SK-N-SH (cell line): ENCODE data around the gene DIRAS1. TPM values are rescaled to one million over a fixed set of nuclear protein-coding genes. Genes with fewer than 3 reads are reported as not detected.

ENCODE experiments used
- CTCF ChIA-PET: fragments of 300-600, 350-600 bp; formaldehyde crosslinking; extraction: SDS; loops from one replicate; lab custom pipeline; 2021; lab: Yijun Ruan, JAX
- POLR2A ChIA-PET: fragments of 350-600 bp; sonication (Branson Sonifier 250); formaldehyde crosslinking; extraction: SDS; loops from one replicate; lab custom pipeline; 2020; ENCODE audit warnings: antibody characterized with exemption, inconsistent platforms; lab: Yijun Ruan, JAX
- DNase-seq: peaks from one replicate; pipeline ENCODE4 v3.0.0; 2012
- H2AFZ ChIP-seq: fragments of 200-600 bp; sonication (generic); 2 replicates; pipeline ENCODE4 v1.8.1; 2016; ENCODE audit warnings: antibody characterized with exemption, mild to moderate bottlenecking, low read depth
- H3F3A ChIP-seq: fragments of 200-600 bp; sonication (generic); replicated peaks from 2 replicates; pipeline ENCODE3; 2016; ENCODE audit warnings: antibody characterized with exemption, mild to moderate bottlenecking; ENCODE audit not compliant: insufficient read depth
- H3K27ac ChIP-seq, 2 experiments: fragments of 200-500 bp in 1 of 2; fragments of 200-600 bp in 1 of 2; sonication (Bioruptor generic) in 1 of 2; sonication (generic), shearing (Covaris generic) in 1 of 2; 2 replicates each; pipeline versions ENCODE4 v1.5.1 to v1.6.1; 2014 to 2016; ENCODE audit warnings: low read depth in 2 of 2, inconsistent platforms in 1 of 2, low read length in 1 of 2, mild to moderate bottlenecking in 1 of 2, mixed read lengths in 1 of 2
- H3K27me3 ChIP-seq: fragments of 200-600 bp; sonication (generic), shearing (Covaris generic); 2 replicates; pipeline ENCODE4 v1.6.1; 2016; ENCODE audit warnings: mixed run types; ENCODE audit not compliant: insufficient read depth
- H3K36me3 ChIP-seq, 2 experiments: fragments of 200-500 bp in 1 of 2; fragments of 200-600 bp in 1 of 2; sonication (Bioruptor generic) in 1 of 2; sonication (generic) in 1 of 2; replicated peaks in 1 of 2; 2 replicates each; pipeline versions ENCODE3 to v1.5.1; 2014 to 2016; ENCODE audit warnings: low read length in 1 of 2, mild to moderate bottlenecking in 1 of 2; ENCODE audit not compliant: insufficient read depth in 2 of 2, control insufficient read depth in 1 of 2
- H3K4me1 ChIP-seq, 2 experiments: fragments of 200-500 bp in 1 of 2; fragments of 200-600 bp in 1 of 2; sonication (Bioruptor generic) in 1 of 2; sonication (generic), shearing (Covaris generic) in 1 of 2; 2 replicates each; pipeline versions ENCODE4 v1.5.1 to v1.6.1; 2014 to 2016; ENCODE audit warnings: low read depth in 1 of 2, low read length in 1 of 2, mixed run types in 1 of 2; ENCODE audit not compliant: insufficient read depth in 2 of 2, control insufficient read depth in 1 of 2
- H3K4me2 ChIP-seq: fragments of 200-600 bp; sonication (generic), shearing (Covaris generic); 2 replicates; pipeline ENCODE4 v1.6.1; 2017; ENCODE audit warnings: mixed run types
- H3K4me3 ChIP-seq, 2 experiments: fragments of 200-500 bp in 1 of 2; fragments of 200-600 bp in 1 of 2; sonication (Bioruptor generic) in 1 of 2; sonication (generic), shearing (Covaris generic) in 1 of 2; 2 replicates each; pipeline versions ENCODE4 v1.5.1 to v1.8.1; 2014 to 2016; ENCODE audit warnings: low read depth in 2 of 2, inconsistent platforms in 1 of 2, low read length in 1 of 2, mild to moderate bottlenecking in 1 of 2, mixed read lengths in 1 of 2, moderate library complexity in 1 of 2
- H3K79me2 ChIP-seq: fragments of 200-600 bp; sonication (generic); 2 replicates; pipeline ENCODE4 v1.8.1; 2017; ENCODE audit warnings: mild to moderate bottlenecking; ENCODE audit not compliant: insufficient read depth
- H3K9ac ChIP-seq: fragments of 200-600 bp; sonication (generic); 2 replicates; pipeline ENCODE4 v1.6.1; 2017; ENCODE audit warnings: mixed run types
- H3K9me2 ChIP-seq: fragments of 200-600 bp; sonication (generic); 2 replicates; pipeline ENCODE4 v1.6.1; 2017; ENCODE audit warnings: mixed run types
- H3K9me3 ChIP-seq: fragments of 200-600 bp; sonication (generic); 2 replicates; pipeline ENCODE4 v1.6.1; 2017; ENCODE audit warnings: mixed run types, mild to moderate bottlenecking, moderate library complexity
- H4K20me1 ChIP-seq: fragments of 200-600 bp; sonication (generic); 2 replicates; pipeline ENCODE4 v1.6.1; 2017; ENCODE audit warnings: mild to moderate bottlenecking, mixed run types; ENCODE audit not compliant: insufficient read depth
- CTCF ChIP-seq: fragments of 200-600 bp; sonication (generic); IDR thresholded peaks from 2 replicates; pipeline ENCODE4 v1.6.1; 2017; ENCODE audit warnings: antibody characterized with exemption, mild to moderate bottlenecking, moderate library complexity
- ELF1 ChIP-seq: IDR thresholded peaks from 2 replicates; pipeline ENCODE4 v1.4.0; 2012
- FOSL2 ChIP-seq: IDR thresholded peaks from 2 replicates; pipeline ENCODE4 v1.4.0; 2012; ENCODE audit warnings: low read depth, mild to moderate bottlenecking, moderate library complexity, borderline replicate concordance
- GABPA ChIP-seq: IDR thresholded peaks from 2 replicates; pipeline ENCODE4 v1.4.0; 2012; ENCODE audit warnings: low read depth, mild to moderate bottlenecking
- GATA2 ChIP-seq: sonication (generic); formaldehyde crosslinking; IDR thresholded peaks from 2 replicates; pipeline ENCODE4 v1.5.0; 2020; ENCODE audit warnings: mild to moderate bottlenecking, missing genetic modification reagents
- MAX ChIP-seq: IDR thresholded peaks from 2 replicates; pipeline ENCODE4 v1.4.0; 2012; ENCODE audit warnings: low read depth
- MEF2A ChIP-seq: IDR thresholded peaks from 2 replicates; pipeline ENCODE4 v1.4.0; 2012; ENCODE audit warnings: low read depth, borderline replicate concordance
- MXI1 ChIP-seq: IDR thresholded peaks from 2 replicates; pipeline ENCODE4 v1.6.1; 2012; ENCODE audit warnings: mild to moderate bottlenecking, low read depth, low read length, improper control_type of control experiment
- NFIC ChIP-seq: IDR thresholded peaks from 2 replicates; pipeline ENCODE4 v1.4.0; 2012; ENCODE audit warnings: borderline replicate concordance
- NRF1 ChIP-seq: IDR thresholded peaks from 2 replicates; pipeline ENCODE4 v1.6.1; 2012; ENCODE audit warnings: low read depth, mild to moderate bottlenecking, low read length
- PBX3 ChIP-seq: IDR thresholded peaks from 2 replicates; pipeline ENCODE4; 2012
- RAD21 ChIP-seq: IDR thresholded peaks from 2 replicates; pipeline ENCODE4 v1.6.1; 2012; ENCODE audit warnings: mild to moderate bottlenecking, low read length
- REST ChIP-seq: IDR thresholded peaks from 2 replicates; pipeline ENCODE4 v1.6.1; 2012; ENCODE audit warnings: mild to moderate bottlenecking, low read depth, low read length, moderate library complexity
- TAF1 ChIP-seq: IDR thresholded peaks from 2 replicates; pipeline ENCODE4 v1.6.1; 2012; ENCODE audit warnings: low read depth, mild to moderate bottlenecking, low read length, moderate library complexity, borderline replicate concordance
- TCF12 ChIP-seq: IDR thresholded peaks from 2 replicates; pipeline ENCODE4 v1.4.0; 2012
- YY1 ChIP-seq: IDR thresholded peaks from 2 replicates; pipeline ENCODE4 v1.4.0; 2012; ENCODE audit warnings: low read depth, mild to moderate bottlenecking
- WGBS: methylation state at CpG from one replicate; pipeline ENCODE4 v1.1.6; 2017; ENCODE audit warnings: low lambda C conversion rate; 5-methylcytosine and 5-hydroxymethylcytosine counted together
- polyA plus RNA-seq, 3 experiments: library from polyadenylated mRNA; depleted of rRNA; stranded (reverse); fragments of >200 nt; gene quantifications; 2 replicates each; pipeline ENCODE4 v1.2.3, GENCODE V29; 2012
- TF ChIP-seq, protein P1 (sequence below): fragments of 150-350 bp; IDR thresholded peaks from 2 replicates; pipeline ENCODE4 v1.6.1; 2017; ENCODE audit warnings: antibody characterized with exemption, low read length, low read depth, borderline replicate concordance
- TF ChIP-seq, protein P2 (sequence below): IDR thresholded peaks from 2 replicates; pipeline ENCODE4 v1.4.0; 2012; ENCODE audit warnings: low read depth, borderline replicate concordance

Gene DIRAS1
- polyA plus RNA-seq, 1 of the 3 experiments (the other 2 are of a cell fraction): 9.0 TPM

GRCh38 chr19:2706251-2706650 lies 14.9 kb downstream of the DIRAS1 start:
- no peaks in the 10 kb centered on the region for H3K36me3 ChIP-seq
- POLR2A ChIA-PET: no interaction called here
- peaks cover 0 to 5% of the 10 kb centered on the region in 2 experiments; a peak in 1 of 4 replicates for H3K4me1 ChIP-seq
- no peak overlapping the region for H2AFZ ChIP-seq
- no peak for DNase-seq
- CTCF ChIA-PET: interaction anchor here (0.9 to 1.2 kb wide), 3 partner anchors 43 to 69 kb away, joined by 3 read pairs; no protein-coding TSS in a partner anchor
- H3F3A ChIP-seq: no peaks in the 10 kb centered on the region
- H3K4me3 ChIP-seq: no peak overlapping the region
- WGBS: 71% methylated on average over 5 of the region's 5 CpGs
- no peaks in the 10 kb centered on the region for H3K9me3 ChIP-seq
- no peak overlapping the region for H3K4me2 ChIP-seq
- H3K79me2 ChIP-seq: no peaks in the 10 kb centered on the region
- no peaks in the 10 kb centered on the region; the same call in 1 of the 2 replicates for H3K27me3 ChIP-seq
- TF ChIP-seq, protein P1, sequence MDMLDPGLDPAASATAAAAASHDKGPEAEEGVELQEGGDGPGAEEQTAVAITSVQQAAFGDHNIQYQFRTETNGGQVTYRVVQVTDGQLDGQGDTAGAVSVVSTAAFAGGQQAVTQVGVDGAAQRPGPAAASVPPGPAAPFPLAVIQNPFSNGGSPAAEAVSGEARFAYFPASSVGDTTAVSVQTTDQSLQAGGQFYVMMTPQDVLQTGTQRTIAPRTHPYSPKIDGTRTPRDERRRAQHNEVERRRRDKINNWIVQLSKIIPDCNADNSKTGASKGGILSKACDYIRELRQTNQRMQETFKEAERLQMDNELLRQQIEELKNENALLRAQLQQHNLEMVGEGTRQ: no peak
- TF ChIP-seq CTCF: no peak
- TF ChIP-seq ELF1: no peak
- no peak for TF ChIP-seq RAD21
- H4K20me1 ChIP-seq: no peaks in the 10 kb centered on the region
- H3K9me2 ChIP-seq: no peaks in the 10 kb centered on the region
- no peak overlapping the region for H3K27ac ChIP-seq
- no peak overlapping the region for H3K9ac ChIP-seq

DNA sequence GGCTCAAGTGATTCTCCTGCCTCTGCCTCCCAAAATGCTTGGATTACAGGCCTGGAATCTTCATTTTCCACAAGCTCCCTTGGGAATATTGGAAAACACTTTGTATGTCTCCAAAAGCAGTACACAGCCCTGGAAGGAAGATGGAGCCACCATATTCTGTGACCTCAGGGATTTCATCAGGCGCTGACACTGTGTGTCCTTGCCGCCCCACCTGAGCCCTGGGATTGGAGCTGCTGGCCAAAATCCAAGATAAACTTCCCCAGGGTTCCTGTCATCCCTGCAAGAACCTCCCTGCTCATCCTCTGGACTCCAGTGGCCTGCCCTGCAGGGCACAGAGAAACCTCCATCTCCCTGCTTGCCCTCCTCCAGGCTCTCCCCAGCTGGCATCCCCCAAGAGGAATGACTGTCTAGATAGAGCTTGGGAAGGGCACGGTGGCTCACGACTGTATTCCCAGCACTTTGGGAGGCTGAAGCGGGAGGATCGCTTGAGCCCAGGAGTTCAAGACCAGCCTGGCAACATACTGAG lies 17.4 kb downstream of the DIRAS1 start:
- Histone ChIP-seq H3K27me3 (no peaks in the 10 kb centered on the region; the same call in 1 of the 2 replicates), H3K9ac (no peak overlapping the region), H3K36me3 (no peaks in the 10 kb centered on the region), H3F3A (no peaks in the 10 kb centered on the region), H3K9me2 (no peaks in the 10 kb centered on the region), H3K4me2 (no peak overlapping the region), H4K20me1 (no peaks in the 10 kb centered on the region), H3K4me3 (no peak overlapping the region), H2AFZ (no peak overlapping the region), H3K79me2 (no peaks in the 10 kb centered on the region), H3K4me1 (peaks cover 0 to 5% of the 10 kb centered on the region in 2 experiments; a peak in 1 of 4 replicates), H3K9me3 (no peaks in the 10 kb centered on the region), H3K27ac (no peak overlapping the region)
- ChIA-PET POLR2A (no interaction called here), CTCF (interaction anchor here (1.3 to 2.4 kb wide), 3 partner anchors 14 to 66 kb away, joined by 4 to 6 read pairs (median 4); no protein-coding TSS in a partner anchor)
- WGBS: 76% methylated on average over 6 of the region's 6 CpGs
- DNase-seq: no peak
- no peak for TF ChIP-seq NFIC
- no peak for TF ChIP-seq NRF1
- no peak for TF ChIP-seq MAX
- TF ChIP-seq YY1: no peak
- TF ChIP-seq TAF1: no peak
- TF ChIP-seq FOSL2: no peak
- TF ChIP-seq, protein P1: no peak
- no peak for TF ChIP-seq PBX3
- TF ChIP-seq REST: no peak
- no peak for TF ChIP-seq GABPA
- TF ChIP-seq TCF12: no peak
- no peak for TF ChIP-seq GATA2 (CRISPR knock-in tag)
- TF ChIP-seq, protein P2, sequence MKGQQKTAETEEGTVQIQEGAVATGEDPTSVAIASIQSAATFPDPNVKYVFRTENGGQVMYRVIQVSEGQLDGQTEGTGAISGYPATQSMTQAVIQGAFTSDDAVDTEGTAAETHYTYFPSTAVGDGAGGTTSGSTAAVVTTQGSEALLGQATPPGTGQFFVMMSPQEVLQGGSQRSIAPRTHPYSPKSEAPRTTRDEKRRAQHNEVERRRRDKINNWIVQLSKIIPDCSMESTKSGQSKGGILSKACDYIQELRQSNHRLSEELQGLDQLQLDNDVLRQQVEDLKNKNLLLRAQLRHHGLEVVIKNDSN: no peak
- TF ChIP-seq MXI1: no peak
- no peak for TF ChIP-seq MEF2A
